H1 (cell line): ENCODE data around the gene NADK. TPM values are rescaled to one million over a fixed set of nuclear protein-coding genes. Genes with fewer than 3 reads are reported as not detected.
"Not testable (repeated sequence)": the region's sequence is repeated elsewhere in the genome, so short reads cannot be mapped to it uniquely, and the experiment has no call there.

ENCODE experiments used
- CTCF ChIA-PET: fragments of 300-600 bp; sonication (Branson Sonifier 250); formaldehyde crosslinking; loops from one replicate; lab custom pipeline; 2021; ENCODE audit not compliant: partially characterized antibody; lab: Charles Lee
- POLR2A ChIA-PET: fragments of 300-600 bp; sonication (Branson Sonifier 250); formaldehyde crosslinking; loops from one replicate; lab custom pipeline; 2021; ENCODE audit warnings: inconsistent platforms; ENCODE audit not compliant: partially characterized antibody; lab: Charles Lee
- DNase-seq, 2 experiments: peaks; one replicate each; pipeline versions ENCODE4 v3.0.0 to v3.0.0-alpha.2; 2010 to 2022; ENCODE audit warnings: low spot score in 2 of 2, low read depth in 1 of 2, mixed read lengths in 1 of 2
- FAIRE-seq: peaks from 2 replicates; lab custom pipeline; 2011; peaks lifted over from hg19 to GRCh38; lab: Jason Lieb, UNC
- H2AFZ ChIP-seq: 2 replicates; pipeline ENCODE4 v1.8.1; 2012; ENCODE audit warnings: low read length, inconsistent platforms
- H2AK5ac ChIP-seq: 2 replicates; pipeline ENCODE4 v1.6.1; 2013; ENCODE audit warnings: low read depth, low read length
- H2BK120ac ChIP-seq: replicated peaks from 2 replicates; pipeline ENCODE3; 2013; ENCODE audit warnings: low read depth, low read length, inconsistent platforms
- H2BK12ac ChIP-seq: 2 replicates; pipeline ENCODE4 v1.6.1; 2013; ENCODE audit warnings: low read depth, low read length
- H2BK15ac ChIP-seq: 2 replicates; pipeline ENCODE4 v1.6.1; 2013; ENCODE audit warnings: low read length
- H2BK20ac ChIP-seq: 2 replicates; pipeline ENCODE4 v1.6.1; 2013; ENCODE audit warnings: low read length
- H2BK5ac ChIP-seq: 2 replicates; pipeline ENCODE4 v1.6.1; 2013; ENCODE audit warnings: low read depth, low read length
- H3K14ac ChIP-seq: 2 replicates; pipeline ENCODE4 v1.6.1; 2013; ENCODE audit warnings: inconsistent platforms; ENCODE audit not compliant: insufficient read length
- H3K18ac ChIP-seq: 2 replicates; pipeline ENCODE4 v1.6.1; 2013; ENCODE audit warnings: low read length; ENCODE audit errors: extremely low read depth
- H3K23ac ChIP-seq: 2 replicates; pipeline ENCODE4 v1.6.1; 2013; ENCODE audit warnings: inconsistent platforms; ENCODE audit not compliant: insufficient read length
- H3K23me2 ChIP-seq: 2 replicates; pipeline ENCODE4 v1.6.1; 2013; ENCODE audit warnings: low read depth, low read length
- H3K27ac ChIP-seq: 2 replicates; pipeline ENCODE4 v1.6.1; 2011; ENCODE audit warnings: low read depth, low read length, inconsistent platforms
- H3K27me3 ChIP-seq, 4 experiments: replicated peaks in 1 of 4; 1 replicate in 1 of 4; 2 replicates in 3 of 4; pipeline versions ENCODE4 v1.6.1 to v1.8.1; 2011 to 2013; ENCODE audit warnings: low read length in 3 of 4, mild to moderate bottlenecking in 3 of 4, inconsistent platforms in 2 of 4, mixed read lengths in 2 of 4, moderate library complexity in 1 of 4; ENCODE audit not compliant: control insufficient read depth in 3 of 4, insufficient read depth in 3 of 4; ENCODE audit errors: extremely low read depth in 1 of 4
- H3K36me3 ChIP-seq, 4 experiments: 2 replicates each; pipeline versions ENCODE4 v1.6.1 to v1.8.1; 2011 to 2013; ENCODE audit warnings: mild to moderate bottlenecking in 4 of 4, low read length in 3 of 4, moderate library complexity in 2 of 4, control low read depth in 1 of 4, inconsistent platforms in 1 of 4; ENCODE audit not compliant: insufficient read depth in 4 of 4, control insufficient read depth in 2 of 4
- H3K4ac ChIP-seq: replicated peaks from 2 replicates; pipeline ENCODE3; 2013; ENCODE audit warnings: low read length, low read depth, mixed read lengths, inconsistent platforms; ENCODE audit not compliant: insufficient read length
- H3K4me1 ChIP-seq, 4 experiments: replicated peaks in 1 of 4; 1 replicate in 1 of 4; 2 replicates in 3 of 4; pipeline versions ENCODE4 v1.6.1 to v1.8.1; 2011 to 2013; ENCODE audit warnings: low read length in 3 of 4, inconsistent platforms in 2 of 4, mixed read lengths in 1 of 4; ENCODE audit not compliant: insufficient read depth in 4 of 4, control insufficient read depth in 3 of 4
- H3K4me2 ChIP-seq, 2 experiments: 2 replicates each; pipeline versions ENCODE4 v1.6.1 to v1.8.1; 2011 to 2013; ENCODE audit warnings: low read depth in 2 of 2, low read length in 2 of 2, control low read depth in 1 of 2, inconsistent platforms in 1 of 2, mild to moderate bottlenecking in 1 of 2; ENCODE audit not compliant: insufficient read depth in 1 of 2
- H3K4me3 ChIP-seq, 4 experiments: fragments of 200-600, 300-600 bp in 1 of 4; sonication (generic), shearing (Covaris generic), sonication (Bioruptor Twin) in 1 of 4; 2 replicates each; pipeline versions ENCODE4 v1.5.1 to v1.8.1; 2011 to 2016; ENCODE audit warnings: low read length in 4 of 4, low read depth in 3 of 4, control low read depth in 2 of 4, inconsistent platforms in 2 of 4, mild to moderate bottlenecking in 2 of 4, mixed read lengths in 1 of 4, moderate library complexity in 1 of 4; ENCODE audit not compliant: insufficient read depth in 2 of 4; ENCODE audit errors: extremely low read depth in 1 of 4
- H3K56ac ChIP-seq: replicated peaks from 2 replicates; pipeline ENCODE3; 2013; ENCODE audit warnings: low read depth, mild to moderate bottlenecking, mixed read lengths, low read length, inconsistent platforms; ENCODE audit not compliant: insufficient read length
- H3K79me1 ChIP-seq: 2 replicates; pipeline ENCODE4 v1.6.1; 2013; ENCODE audit warnings: low read depth, low read length, control low read depth
- H3K79me2 ChIP-seq, 2 experiments: 2 replicates each; pipeline versions ENCODE4 v1.6.1 to v1.8.1; 2012 to 2013; ENCODE audit warnings: low read length in 2 of 2, mild to moderate bottlenecking in 2 of 2, inconsistent platforms in 1 of 2; ENCODE audit not compliant: insufficient read depth in 2 of 2, control insufficient read depth in 1 of 2
- H3K9ac ChIP-seq, 4 experiments: replicated peaks in 1 of 4; 1 replicate in 1 of 4; 2 replicates in 3 of 4; pipeline versions ENCODE4 v1.6.1 to v1.8.1; 2011 to 2013; ENCODE audit warnings: low read depth in 3 of 4, low read length in 3 of 4, control low read depth in 2 of 4, mild to moderate bottlenecking in 2 of 4, moderate library complexity in 2 of 4, inconsistent platforms in 1 of 4; ENCODE audit errors: extremely low read depth in 1 of 4
- H3K9me3 ChIP-seq, 2 experiments: 2 replicates each; pipeline versions ENCODE4 v1.6.1 to v1.8.1; 2012 to 2013; ENCODE audit warnings: mild to moderate bottlenecking in 2 of 2, moderate library complexity in 2 of 2, control low read depth in 1 of 2, inconsistent platforms in 1 of 2, low read depth in 1 of 2, low read length in 1 of 2, mixed read lengths in 1 of 2; ENCODE audit not compliant: insufficient read depth in 2 of 2
- H4K20me1 ChIP-seq, 2 experiments: replicated peaks in 1 of 2; 2 replicates each; pipeline versions ENCODE3 to v1.8.1; 2011 to 2013; ENCODE audit warnings: inconsistent platforms in 2 of 2, low read length in 2 of 2, mild to moderate bottlenecking in 1 of 2; ENCODE audit not compliant: insufficient read depth in 2 of 2, control insufficient read depth in 1 of 2
- H4K5ac ChIP-seq: 2 replicates; pipeline ENCODE4 v1.6.1; 2013; ENCODE audit warnings: low read length, low read depth, mixed read lengths, inconsistent platforms; ENCODE audit not compliant: insufficient read length
- H4K8ac ChIP-seq: 2 replicates; pipeline ENCODE4 v1.8.0; 2013; ENCODE audit warnings: mild to moderate bottlenecking, moderate library complexity, low read length, inconsistent platforms; ENCODE audit not compliant: insufficient read depth; ENCODE audit errors: extremely low read depth
- H4K91ac ChIP-seq: replicated peaks from 2 replicates; pipeline ENCODE3; 2013; ENCODE audit warnings: low read length, mixed read lengths, inconsistent platforms; ENCODE audit not compliant: insufficient read length
- WGBS, 2 experiments: shearing (Covaris generic) in 1 of 2; methylation state at CpG; one replicate each; pipeline versions ENCODE4 v1.1.6 to v1.1.7; 2013 to 2015; ENCODE audit warnings: low lambda C conversion rate in 2 of 2, mixed read lengths in 2 of 2, inconsistent platforms in 1 of 2, low coverage in 1 of 2, missing lambda C conversion rate in 1 of 2; ENCODE audit not compliant: insufficient replicate concordance in 2 of 2, insufficient coverage in 1 of 2, insufficient read length in 1 of 2; ENCODE audit errors: extremely low coverage in 1 of 2, missing lambda C conversion rate in 1 of 2; 5-methylcytosine and 5-hydroxymethylcytosine counted together
- polyA plus RNA-seq, 7 experiments: library from polyadenylated mRNA; depleted of rRNA in 3 of 7; stranded (reverse) in 5 of 7; unstranded in 2 of 7; fragments of >200 nt in 5 of 7; fragments of 200-250 nt in 2 of 7; gene quantifications; 1 replicate in 5 of 7; 2 replicates in 1 of 7; 4 replicates in 1 of 7; pipeline versions ENCODE4 v1.2.1 to v1.2.3, GENCODE V29; 2011 to 2013; ENCODE audit warnings: missing spikeins in 2 of 7, mixed read lengths in 2 of 7
- total RNA-seq: library from RNA; stranded (reverse); fragmentation: NEBNext Ultra II Directional; extraction: Animal tissue kit (Norgen Biotek cat#: 25700); gene quantifications from 2 replicates; pipeline ENCODE4 v1.2.1, GENCODE V29; 2021

The NADK gene
- total and polyA plus RNA-seq, 2 of the 8 experiments (the other 6 are each of a cell fraction or from before 2014, with no cell fraction given) = 78.0 to 89.7 TPM

DNA sequence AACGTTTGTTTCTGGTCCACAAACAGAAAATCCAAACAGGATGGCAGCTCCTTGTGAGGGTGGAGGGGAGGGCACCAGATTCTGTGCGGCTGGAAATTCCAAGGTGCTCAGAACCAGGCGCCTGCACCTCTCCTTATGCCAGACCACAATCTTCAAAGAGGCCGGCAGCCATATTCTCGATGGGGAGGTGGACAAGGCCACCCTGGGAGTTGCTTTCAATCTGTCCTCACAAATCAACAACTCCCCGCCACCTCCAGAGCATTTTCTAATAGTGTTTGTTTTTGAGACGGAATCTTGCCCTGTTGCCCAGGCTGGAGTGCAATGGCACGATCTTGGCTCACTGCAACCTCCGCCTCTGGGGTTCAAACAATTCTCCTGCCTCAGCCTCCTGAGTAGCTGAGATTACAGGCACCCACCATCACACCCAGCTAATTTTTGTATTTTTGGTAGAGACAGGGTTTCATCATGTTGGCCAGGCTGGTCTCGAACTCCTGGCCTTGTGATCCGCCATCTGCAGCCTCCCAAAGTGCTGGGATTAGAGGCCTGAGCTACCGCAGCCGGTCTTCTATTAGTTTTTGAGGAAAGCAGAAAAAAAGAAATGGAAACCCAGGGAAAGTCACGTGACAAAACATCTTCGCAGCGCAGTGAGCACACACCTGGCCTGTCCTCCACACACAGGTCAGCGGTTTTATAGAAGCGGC, 49.0 kb downstream of the NADK start:
- H2BK12ac ChIP-seq, H4K5ac ChIP-seq, H3K79me1 ChIP-seq, H3K27me3 ChIP-seq, H3K4me3 ChIP-seq, H4K91ac ChIP-seq, H3K56ac ChIP-seq, H3K23ac ChIP-seq, H3K4me1 ChIP-seq, H3K4ac ChIP-seq, CTCF ChIA-PET, H2BK15ac ChIP-seq, FAIRE-seq, H2BK20ac ChIP-seq, H3K23me2 ChIP-seq, H3K14ac ChIP-seq, H2BK5ac ChIP-seq, H3K18ac ChIP-seq, POLR2A ChIA-PET, H4K8ac ChIP-seq, H2AFZ ChIP-seq, H3K27ac ChIP-seq, H2BK120ac ChIP-seq, H3K9me3 ChIP-seq, DNase-seq, H4K20me1 ChIP-seq, H3K9ac ChIP-seq, H2AK5ac ChIP-seq, H3K79me2 ChIP-seq, H3K4me2 ChIP-seq: not testable (repeated sequence)
- peaks cover 0 to 10% (median 0%) of the 10 kb centered on the region in 4 experiments; a peak in 2 of 8 replicates for H3K36me3 ChIP-seq
- 98% methylated on average over 10 of the region's 18 CpGs; no CpG with 5 or more reads in 1 of the 2 experiments for WGBS, 2 experiments
